ENCODE results near the gene DPH3. TPM values are rescaled to one million over a fixed set of nuclear protein-coding genes. Genes with fewer than 3 reads are reported as not detected.
A peak's percentile ranks its signal among the peaks of the same experiment; 100 is the strongest.

Gene DPH3
- total RNA-seq, 2 donors from 2014 or later: 4.9 TPM

GRCh38 chr3:16254916-16255315 is 9.8 kb downstream of the DPH3 start:
- H3K27me3 ChIP-seq: no peaks in the 10 kb centered on the region
- no peak overlapping the region for H3K27ac ChIP-seq
- WGBS, 2 donors: 72 to 88% methylated on average over 5 of the region's 5 CpGs
- no peak for TF ChIP-seq POLR2A (IDR thresholded peaks at IDR 0.05)
- no peak for TF ChIP-seq CTCF (IDR thresholded peaks at IDR 0.05)
- intact Hi-C loops (cut with DNase I): no loop called here
- no peak for ATAC-seq
- no peak overlapping the region for H3K4me3 ChIP-seq
- DNase-seq: no peak
- H3K36me3 ChIP-seq (replicated peaks in 1 of 2; ENCODE audit: insufficient read depth in 1 of 2, low read depth in 2 of 2): peaks cover 0 to 6% of the 10 kb centered on the region in 2 donors
- H3K4me1 ChIP-seq: peaks cover 28% of the 10 kb centered on the region
- no peaks in the 10 kb centered on the region for H3K9me3 ChIP-seq

DNA sequence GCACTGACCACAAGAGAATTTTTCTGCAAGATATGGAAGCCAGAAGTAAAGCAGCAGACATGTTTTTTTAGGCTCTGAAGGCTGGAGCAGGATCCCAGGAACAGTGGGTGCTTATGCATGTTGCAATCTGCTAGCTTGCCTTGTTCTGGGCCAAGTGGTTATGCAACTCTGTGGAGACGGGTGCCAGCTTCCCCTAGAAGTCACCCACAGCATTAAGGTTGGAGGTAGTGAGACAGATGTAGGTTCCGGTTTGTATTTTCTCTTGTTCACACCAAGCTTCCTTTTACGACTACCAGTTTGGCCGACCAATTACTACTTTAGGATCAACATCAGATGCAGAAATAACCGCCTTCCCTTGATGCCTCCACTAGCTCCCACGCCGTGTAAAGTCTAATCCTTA is 11.1 kb downstream of the DPH3 start:
- intact Hi-C loops (cut with DNase I): no loop called here
- H3K27ac ChIP-seq: peak overlapping the region in 2 of 4 donors; percentile 52 to 56
- peak; percentile 76 for ATAC-seq
- H3K9me3 ChIP-seq: no peaks in the 10 kb centered on the region
- H3K36me3 ChIP-seq (replicated peaks in 1 of 2; ENCODE audit: insufficient read depth in 1 of 2, low read depth in 2 of 2): no peaks in the 10 kb centered on the region
- TF ChIP-seq POLR2A (IDR thresholded peaks at IDR 0.05) (no peak), CTCF (IDR thresholded peaks at IDR 0.05) (no peak)
- H3K4me1 ChIP-seq: peaks cover 33% of the 10 kb centered on the region
- H3K4me3 ChIP-seq: no peak overlapping the region
- WGBS, 2 donors: 77 to 79% methylated on average over 7 of the region's 7 CpGs
- H3K27me3 ChIP-seq: no peaks in the 10 kb centered on the region
- peak; percentile 36 to 59 (median 47) for DNase-seq

DNA sequence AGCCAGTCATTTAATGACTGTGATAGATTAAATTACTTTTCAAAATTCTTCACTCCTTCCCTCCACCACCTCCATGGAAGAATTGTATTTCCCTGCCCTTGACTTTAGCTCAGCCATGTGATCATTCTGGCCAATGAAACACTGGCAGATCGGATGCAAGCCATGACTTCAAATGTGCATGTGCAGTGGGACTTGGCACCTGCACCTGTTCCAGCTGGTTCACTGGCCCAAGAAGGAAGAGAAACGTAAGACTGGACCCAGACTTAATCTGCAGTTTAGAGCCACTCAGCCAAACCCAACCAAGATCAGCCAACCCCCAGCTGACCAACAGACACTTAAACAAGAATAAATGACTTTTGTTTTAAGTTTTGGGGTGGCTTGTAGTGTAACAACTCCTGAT is 11.8 kb downstream of the DPH3 start:
- H3K4me1 ChIP-seq: peaks cover 33% of the 10 kb centered on the region
- peak overlapping the region in 2 of 4 donors; percentile 52 to 56 for H3K27ac ChIP-seq
- H3K9me3 ChIP-seq: no peaks in the 10 kb centered on the region
- no peak for ATAC-seq
- DNase-seq: no peak
- intact Hi-C loops (cut with DNase I): no loop called here
- H3K27me3 ChIP-seq: no peaks in the 10 kb centered on the region
- 46 to 56% methylated on average over 2 of the region's 2 CpGs for WGBS, 2 donors
- no peak overlapping the region for H3K4me3 ChIP-seq
- H3K36me3 ChIP-seq (replicated peaks in 1 of 2; ENCODE audit: insufficient read depth in 1 of 2, low read depth in 2 of 2): no peaks in the 10 kb centered on the region
- no peak for TF ChIP-seq POLR2A (IDR thresholded peaks at IDR 0.05)
- no peak for TF ChIP-seq CTCF (IDR thresholded peaks at IDR 0.05)

- peak overlapping the region in 3 of 4 donors; percentile 33 to 56 (median 52) for H3K27ac ChIP-seq
- intact Hi-C loops (cut with DNase I): no loop called here
- ATAC-seq (peak; percentile 69), DNase-seq (peak in 3 of 4 donors; percentile 21 to 38 (median 25))
- no peaks in the 10 kb centered on the region for H3K9me3 ChIP-seq
- no peaks in the 10 kb centered on the region for H3K36me3 ChIP-seq (replicated peaks in 1 of 2; ENCODE audit: insufficient read depth in 1 of 2, low read depth in 2 of 2)
- no peak overlapping the region for H3K4me3 ChIP-seq
- WGBS, 2 donors: 10 to 18% methylated on average over 7 of the region's 7 CpGs
- H3K27me3 ChIP-seq: no peaks in the 10 kb centered on the region
- peaks cover 35% of the 10 kb centered on the region for H3K4me1 ChIP-seq
- TF ChIP-seq CTCF (IDR thresholded peaks at IDR 0.05): no peak
- no peak for TF ChIP-seq POLR2A (IDR thresholded peaks at IDR 0.05)
Measured at GRCh38 chr3:16252243-16252978, 12.3 kb downstream of the DPH3 start.
